ENCODE measurements around the gene DIAPH3.

DIAPH3 gene

GRCh38 chr13:60094385-60095088 is 69.2 kb downstream of the DIAPH3 start:
- POLR2A ChIA-PET, result no interaction called here
- TF ChIP-seq, protein P1, sequence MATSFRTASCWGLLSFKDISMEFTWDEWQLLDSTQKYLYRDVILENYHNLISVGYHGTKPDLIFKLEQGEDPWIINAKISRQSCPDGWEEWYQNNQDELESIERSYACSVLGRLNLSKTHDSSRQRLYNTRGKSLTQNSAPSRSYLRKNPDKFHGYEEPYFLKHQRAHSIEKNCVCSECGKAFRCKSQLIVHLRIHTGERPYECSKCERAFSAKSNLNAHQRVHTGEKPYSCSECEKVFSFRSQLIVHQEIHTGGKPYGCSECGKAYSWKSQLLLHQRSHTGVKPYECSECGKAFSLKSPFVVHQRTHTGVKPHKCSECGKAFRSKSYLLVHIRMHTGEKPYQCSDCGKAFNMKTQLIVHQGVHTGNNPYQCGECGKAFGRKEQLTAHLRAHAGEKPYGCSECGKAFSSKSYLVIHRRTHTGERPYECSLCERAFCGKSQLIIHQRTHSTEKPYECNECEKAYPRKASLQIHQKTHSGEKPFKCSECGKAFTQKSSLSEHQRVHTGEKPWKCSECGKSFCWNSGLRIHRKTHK (tag by site-specific recombination; IDR thresholded peaks at IDR 0.05), result no peak
- no peak for TF ChIP-seq ZNF654 (tag by site-specific recombination; IDR thresholded peaks at IDR 0.05; ENCODE audit: low read depth)
- no peak for TF ChIP-seq ZNF76 (tag by site-specific recombination; IDR thresholded peaks at IDR 0.05; ENCODE audit: borderline replicate concordance, low read depth)
- no peak for TF ChIP-seq ZNF777 (tag by site-specific recombination; IDR thresholded peaks at IDR 0.05; ENCODE audit: borderline replicate concordance)
- TF ChIP-seq TRIM28 (IDR thresholded peaks at IDR 0.05; ENCODE audit: borderline replicate concordance, low read length), result no peak
- H3K27ac ChIP-seq (ENCODE audit: extremely low read depth, low read depth, low read length), result no peak overlapping the region
- H3K36me3 ChIP-seq (ENCODE audit: control insufficient read depth in 2 of 2, insufficient read depth in 1 of 2, low read length in 2 of 2), result peaks cover 0 to 9% of the 10 kb centered on the region in 2 experiments; a peak in 1 of 3 replicates
- CTCF ChIA-PET, result interaction anchor here (0.7 kb wide), 1 partner anchor 1069 kb away, joined by 4 read pairs; no protein-coding TSS in a partner anchor
- no peaks in the 10 kb centered on the region for H3K9me3 ChIP-seq (ENCODE audit: control insufficient read depth, insufficient read depth, low read depth, low read length)
- peaks cover 7% of the 10 kb centered on the region; the same call in 1 of the 2 replicates for H3K4me1 ChIP-seq (ENCODE audit: control insufficient read depth, insufficient read depth, low read length)
- no peak overlapping the region for H3K4me3 ChIP-seq (ENCODE audit: low read depth, low read length)

GRCh38 chr13:60093425-60094019 is 70.2 kb downstream of the DIAPH3 start:
- Histone ChIP-seq H3K27ac (ENCODE audit: extremely low read depth, low read depth, low read length) (no peak overlapping the region), H3K4me1 (ENCODE audit: control insufficient read depth, insufficient read depth, low read length) (peaks cover 7% of the 10 kb centered on the region; the same call in 1 of the 2 replicates), H3K4me3 (ENCODE audit: low read depth, low read length) (no peak overlapping the region), H3K36me3 (ENCODE audit: control insufficient read depth in 2 of 2, insufficient read depth in 1 of 2, low read length in 2 of 2) (peaks cover 0 to 11% of the 10 kb centered on the region in 2 experiments; a peak in 1 of 3 replicates), H3K9me3 (ENCODE audit: control insufficient read depth, insufficient read depth, low read depth, low read length) (no peaks in the 10 kb centered on the region)
- POLR2A ChIA-PET, result no interaction called here
- CTCF ChIA-PET, result interaction anchor here (0.7 to 0.9 kb wide), 3 partner anchors 13 to 90 kb away, joined by 3 to 4 read pairs (median 3); no protein-coding TSS in a partner anchor
- TF ChIP-seq ZBTB17 (tag by site-specific recombination; IDR thresholded peaks at IDR 0.05), result no peak
- no peak for TF ChIP-seq ZNF202 (tag by site-specific recombination; IDR thresholded peaks at IDR 0.05; ENCODE audit: borderline replicate concordance)
- no peak for TF ChIP-seq ZNF629 (tag by site-specific recombination; IDR thresholded peaks at IDR 0.05)
- TF ChIP-seq, protein P2, sequence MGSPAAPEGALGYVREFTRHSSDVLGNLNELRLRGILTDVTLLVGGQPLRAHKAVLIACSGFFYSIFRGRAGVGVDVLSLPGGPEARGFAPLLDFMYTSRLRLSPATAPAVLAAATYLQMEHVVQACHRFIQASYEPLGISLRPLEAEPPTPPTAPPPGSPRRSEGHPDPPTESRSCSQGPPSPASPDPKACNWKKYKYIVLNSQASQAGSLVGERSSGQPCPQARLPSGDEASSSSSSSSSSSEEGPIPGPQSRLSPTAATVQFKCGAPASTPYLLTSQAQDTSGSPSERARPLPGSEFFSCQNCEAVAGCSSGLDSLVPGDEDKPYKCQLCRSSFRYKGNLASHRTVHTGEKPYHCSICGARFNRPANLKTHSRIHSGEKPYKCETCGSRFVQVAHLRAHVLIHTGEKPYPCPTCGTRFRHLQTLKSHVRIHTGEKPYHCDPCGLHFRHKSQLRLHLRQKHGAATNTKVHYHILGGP (tag by site-specific recombination; IDR thresholded peaks at IDR 0.05), result peak; percentile 83
- TF ChIP-seq ZNF660 (tag by site-specific recombination; IDR thresholded peaks at IDR 0.05), result no peak
- TF ChIP-seq, protein P3, sequence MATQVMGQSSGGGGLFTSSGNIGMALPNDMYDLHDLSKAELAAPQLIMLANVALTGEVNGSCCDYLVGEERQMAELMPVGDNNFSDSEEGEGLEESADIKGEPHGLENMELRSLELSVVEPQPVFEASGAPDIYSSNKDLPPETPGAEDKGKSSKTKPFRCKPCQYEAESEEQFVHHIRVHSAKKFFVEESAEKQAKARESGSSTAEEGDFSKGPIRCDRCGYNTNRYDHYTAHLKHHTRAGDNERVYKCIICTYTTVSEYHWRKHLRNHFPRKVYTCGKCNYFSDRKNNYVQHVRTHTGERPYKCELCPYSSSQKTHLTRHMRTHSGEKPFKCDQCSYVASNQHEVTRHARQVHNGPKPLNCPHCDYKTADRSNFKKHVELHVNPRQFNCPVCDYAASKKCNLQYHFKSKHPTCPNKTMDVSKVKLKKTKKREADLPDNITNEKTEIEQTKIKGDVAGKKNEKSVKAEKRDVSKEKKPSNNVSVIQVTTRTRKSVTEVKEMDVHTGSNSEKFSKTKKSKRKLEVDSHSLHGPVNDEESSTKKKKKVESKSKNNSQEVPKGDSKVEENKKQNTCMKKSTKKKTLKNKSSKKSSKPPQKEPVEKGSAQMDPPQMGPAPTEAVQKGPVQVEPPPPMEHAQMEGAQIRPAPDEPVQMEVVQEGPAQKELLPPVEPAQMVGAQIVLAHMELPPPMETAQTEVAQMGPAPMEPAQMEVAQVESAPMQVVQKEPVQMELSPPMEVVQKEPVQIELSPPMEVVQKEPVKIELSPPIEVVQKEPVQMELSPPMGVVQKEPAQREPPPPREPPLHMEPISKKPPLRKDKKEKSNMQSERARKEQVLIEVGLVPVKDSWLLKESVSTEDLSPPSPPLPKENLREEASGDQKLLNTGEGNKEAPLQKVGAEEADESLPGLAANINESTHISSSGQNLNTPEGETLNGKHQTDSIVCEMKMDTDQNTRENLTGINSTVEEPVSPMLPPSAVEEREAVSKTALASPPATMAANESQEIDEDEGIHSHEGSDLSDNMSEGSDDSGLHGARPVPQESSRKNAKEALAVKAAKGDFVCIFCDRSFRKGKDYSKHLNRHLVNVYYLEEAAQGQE (tag by site-specific recombination; IDR thresholded peaks at IDR 0.05), result no peak
- no peak for TF ChIP-seq KLF16 (tag by site-specific recombination; IDR thresholded peaks at IDR 0.05)
- no peak for TF ChIP-seq ZNF513 (tag by site-specific recombination; IDR thresholded peaks at IDR 0.05)
- TF ChIP-seq, protein P4, sequence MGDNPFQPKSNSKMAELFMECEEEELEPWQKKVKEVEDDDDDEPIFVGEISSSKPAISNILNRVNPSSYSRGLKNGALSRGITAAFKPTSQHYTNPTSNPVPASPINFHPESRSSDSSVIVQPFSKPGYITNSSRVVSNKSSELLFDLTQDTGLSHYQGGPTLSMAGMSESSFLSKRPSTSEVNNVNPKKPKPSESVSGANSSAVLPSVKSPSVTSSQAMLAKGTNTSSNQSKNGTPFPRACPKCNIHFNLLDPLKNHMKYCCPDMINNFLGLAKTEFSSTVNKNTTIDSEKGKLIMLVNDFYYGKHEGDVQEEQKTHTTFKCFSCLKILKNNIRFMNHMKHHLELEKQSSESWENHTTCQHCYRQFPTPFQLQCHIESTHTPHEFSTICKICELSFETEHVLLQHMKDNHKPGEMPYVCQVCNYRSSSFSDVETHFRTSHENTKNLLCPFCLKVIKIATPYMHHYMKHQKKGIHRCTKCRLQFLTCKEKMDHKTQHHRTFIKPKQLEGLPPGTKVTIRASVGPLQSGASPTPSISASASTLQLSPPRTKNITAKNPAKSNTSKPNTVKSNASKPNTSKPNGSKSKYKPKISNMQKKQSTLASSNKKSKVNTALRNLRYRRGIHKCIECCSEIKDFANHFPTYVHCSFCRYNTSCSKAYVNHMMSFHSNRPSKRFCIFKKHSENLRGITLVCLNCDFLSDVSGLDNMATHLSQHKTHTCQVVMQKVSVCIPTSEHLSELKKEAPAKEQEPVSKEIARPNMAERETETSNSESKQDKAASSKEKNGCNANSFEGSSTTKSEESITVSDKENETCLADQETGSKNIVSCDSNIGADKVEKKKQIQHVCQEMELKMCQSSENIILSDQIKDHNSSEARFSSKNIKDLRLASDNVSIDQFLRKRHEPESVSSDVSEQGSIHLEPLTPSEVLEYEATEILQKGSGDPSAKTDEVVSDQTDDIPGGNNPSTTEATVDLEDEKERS (tag by site-specific recombination; IDR thresholded peaks at IDR 0.05), result no peak
- 0 out of 2 replicates have a peak, but pooled peaks have one; percentile 17 for TF ChIP-seq FEZF1 (tag by site-specific recombination; IDR thresholded peaks at IDR 0.05)
